HG03442 (cell line): ENCODE results near the gene SRSF8.

Source experiments
- ATAC-seq: cut with Tn5 transposase; IDR thresholded peaks from one replicate; pipeline ENCODE4 v1.9.1; 2021; ENCODE audit warnings: mild to moderate bottlenecking, moderate library complexity; ENCODE audit not compliant: unreplicated experiment

SRSF8 gene

GRCh38 chr11:95067841-95068219, 1.1 kb downstream of the SRSF8 start:
- no peak for ATAC-seq

- ATAC-seq = peak; percentile 68
These were observed 1.8 kb downstream of the SRSF8 start for GRCh38 chr11:95068549-95068948.

- no peak for ATAC-seq
These were observed 3.8 kb downstream of the SRSF8 start for GRCh38 chr11:95070471-95070870.

- no peak for ATAC-seq
These were observed 6.2 kb downstream of the SRSF8 start for GRCh38 chr11:95072948-95073347.

GRCh38 chr11:95074792-95075563, 8.3 kb downstream of the SRSF8 start:
- ATAC-seq = no peak

GRCh38 chr11:95076416-95076815, 9.7 kb downstream of the SRSF8 start:
- peak; percentile 60 for ATAC-seq

- ATAC-seq = no peak
These were observed 10.3 kb downstream of the SRSF8 start for GRCh38 chr11:95076981-95077380.

- ATAC-seq = no peak
These were observed 11.8 kb downstream of the SRSF8 start for GRCh38 chr11:95078526-95078925.

GRCh38 chr11:95081010-95081409, 14.3 kb downstream of the SRSF8 start:
- no peak for ATAC-seq

- ATAC-seq = no peak
These were observed 14.7 kb downstream of the SRSF8 start for GRCh38 chr11:95081412-95081811.

GRCh38 chr11:95082576-95083001, 15.9 kb downstream of the SRSF8 start:
- no peak for ATAC-seq

- peak; percentile 71 for ATAC-seq
These were observed 17.8 kb downstream of the SRSF8 start for GRCh38 chr11:95084509-95084908.

GRCh38 chr11:95085117-95085816, 18.5 kb downstream of the SRSF8 start:
- ATAC-seq = no peak

GRCh38 chr11:95086151-95086550, 19.4 kb downstream of the SRSF8 start:
- ATAC-seq = no peak

GRCh38 chr11:95086836-95087570, 20.3 kb downstream of the SRSF8 start:
- no peak for ATAC-seq

- ATAC-seq = peak; percentile 42
These were observed 22.4 kb downstream of the SRSF8 start for GRCh38 chr11:95088946-95089619.

GRCh38 chr11:95089620-95090542, 23.2 kb downstream of the SRSF8 start, which contains the start of gene ENDOD1:
ENDOD1 (plus strand) TSS chr11:95089846; CDS start chr11:95089928, 82 bp downstream.
- ATAC-seq = peak; percentile 87

- no peak for ATAC-seq
These were observed 25.0 kb downstream of the SRSF8 start for GRCh38 chr11:95091663-95092180.

- no peak for ATAC-seq
These were observed 26.0 kb downstream of the SRSF8 start for GRCh38 chr11:95092549-95093324.
